ENCODE data around the gene KDM3B. TPM values are rescaled to one million over a fixed set of nuclear protein-coding genes. Genes with fewer than 3 reads are reported as not detected.
A peak's percentile ranks its signal among the peaks of the same experiment; 100 is the strongest.

Gene KDM3B
- total and polyA plus RNA-seq, 9 of the 15 experiments (the other 6 are each of a cell fraction or from before 2014, with no cell fraction given): 13.8 to 62.8 (median 41.9) TPM

DNA sequence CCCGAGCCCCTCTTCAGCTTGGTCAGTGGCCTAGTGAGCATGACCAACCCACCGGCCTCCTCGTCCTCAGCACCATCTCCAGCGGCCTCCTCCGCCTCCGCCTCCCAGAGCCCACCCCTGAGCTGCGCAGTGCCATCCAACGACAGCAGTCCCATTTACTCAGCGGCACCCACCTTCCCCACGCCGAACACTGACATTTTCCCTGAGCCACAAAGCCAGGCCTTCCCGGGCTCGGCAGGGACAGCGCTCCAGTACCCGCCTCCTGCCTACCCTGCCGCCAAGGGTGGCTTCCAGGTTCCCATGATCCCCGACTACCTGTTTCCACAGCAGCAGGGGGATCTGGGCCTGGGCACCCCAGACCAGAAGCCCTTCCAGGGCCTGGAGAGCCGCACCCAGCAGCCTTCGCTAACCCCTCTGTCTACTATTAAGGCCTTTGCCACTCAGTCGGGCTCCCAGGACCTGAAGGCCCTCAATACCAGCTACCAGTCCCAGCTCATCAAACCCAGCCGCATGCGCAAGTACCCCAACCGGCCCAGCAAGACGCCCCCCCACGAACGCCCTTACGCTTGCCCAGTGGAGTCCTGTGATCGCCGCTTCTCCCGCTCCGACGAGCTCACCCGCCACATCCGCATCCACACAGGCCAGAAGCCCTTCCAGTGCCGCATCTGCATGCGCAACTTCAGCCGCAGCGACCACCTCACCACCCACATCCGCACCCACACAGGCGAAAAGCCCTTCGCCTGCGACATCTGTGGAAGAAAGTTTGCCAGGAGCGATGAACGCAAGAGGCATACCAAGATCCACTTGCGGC is 114.6 kb downstream of the KDM3B start (continued):
- TF ChIP-seq, protein P1, sequence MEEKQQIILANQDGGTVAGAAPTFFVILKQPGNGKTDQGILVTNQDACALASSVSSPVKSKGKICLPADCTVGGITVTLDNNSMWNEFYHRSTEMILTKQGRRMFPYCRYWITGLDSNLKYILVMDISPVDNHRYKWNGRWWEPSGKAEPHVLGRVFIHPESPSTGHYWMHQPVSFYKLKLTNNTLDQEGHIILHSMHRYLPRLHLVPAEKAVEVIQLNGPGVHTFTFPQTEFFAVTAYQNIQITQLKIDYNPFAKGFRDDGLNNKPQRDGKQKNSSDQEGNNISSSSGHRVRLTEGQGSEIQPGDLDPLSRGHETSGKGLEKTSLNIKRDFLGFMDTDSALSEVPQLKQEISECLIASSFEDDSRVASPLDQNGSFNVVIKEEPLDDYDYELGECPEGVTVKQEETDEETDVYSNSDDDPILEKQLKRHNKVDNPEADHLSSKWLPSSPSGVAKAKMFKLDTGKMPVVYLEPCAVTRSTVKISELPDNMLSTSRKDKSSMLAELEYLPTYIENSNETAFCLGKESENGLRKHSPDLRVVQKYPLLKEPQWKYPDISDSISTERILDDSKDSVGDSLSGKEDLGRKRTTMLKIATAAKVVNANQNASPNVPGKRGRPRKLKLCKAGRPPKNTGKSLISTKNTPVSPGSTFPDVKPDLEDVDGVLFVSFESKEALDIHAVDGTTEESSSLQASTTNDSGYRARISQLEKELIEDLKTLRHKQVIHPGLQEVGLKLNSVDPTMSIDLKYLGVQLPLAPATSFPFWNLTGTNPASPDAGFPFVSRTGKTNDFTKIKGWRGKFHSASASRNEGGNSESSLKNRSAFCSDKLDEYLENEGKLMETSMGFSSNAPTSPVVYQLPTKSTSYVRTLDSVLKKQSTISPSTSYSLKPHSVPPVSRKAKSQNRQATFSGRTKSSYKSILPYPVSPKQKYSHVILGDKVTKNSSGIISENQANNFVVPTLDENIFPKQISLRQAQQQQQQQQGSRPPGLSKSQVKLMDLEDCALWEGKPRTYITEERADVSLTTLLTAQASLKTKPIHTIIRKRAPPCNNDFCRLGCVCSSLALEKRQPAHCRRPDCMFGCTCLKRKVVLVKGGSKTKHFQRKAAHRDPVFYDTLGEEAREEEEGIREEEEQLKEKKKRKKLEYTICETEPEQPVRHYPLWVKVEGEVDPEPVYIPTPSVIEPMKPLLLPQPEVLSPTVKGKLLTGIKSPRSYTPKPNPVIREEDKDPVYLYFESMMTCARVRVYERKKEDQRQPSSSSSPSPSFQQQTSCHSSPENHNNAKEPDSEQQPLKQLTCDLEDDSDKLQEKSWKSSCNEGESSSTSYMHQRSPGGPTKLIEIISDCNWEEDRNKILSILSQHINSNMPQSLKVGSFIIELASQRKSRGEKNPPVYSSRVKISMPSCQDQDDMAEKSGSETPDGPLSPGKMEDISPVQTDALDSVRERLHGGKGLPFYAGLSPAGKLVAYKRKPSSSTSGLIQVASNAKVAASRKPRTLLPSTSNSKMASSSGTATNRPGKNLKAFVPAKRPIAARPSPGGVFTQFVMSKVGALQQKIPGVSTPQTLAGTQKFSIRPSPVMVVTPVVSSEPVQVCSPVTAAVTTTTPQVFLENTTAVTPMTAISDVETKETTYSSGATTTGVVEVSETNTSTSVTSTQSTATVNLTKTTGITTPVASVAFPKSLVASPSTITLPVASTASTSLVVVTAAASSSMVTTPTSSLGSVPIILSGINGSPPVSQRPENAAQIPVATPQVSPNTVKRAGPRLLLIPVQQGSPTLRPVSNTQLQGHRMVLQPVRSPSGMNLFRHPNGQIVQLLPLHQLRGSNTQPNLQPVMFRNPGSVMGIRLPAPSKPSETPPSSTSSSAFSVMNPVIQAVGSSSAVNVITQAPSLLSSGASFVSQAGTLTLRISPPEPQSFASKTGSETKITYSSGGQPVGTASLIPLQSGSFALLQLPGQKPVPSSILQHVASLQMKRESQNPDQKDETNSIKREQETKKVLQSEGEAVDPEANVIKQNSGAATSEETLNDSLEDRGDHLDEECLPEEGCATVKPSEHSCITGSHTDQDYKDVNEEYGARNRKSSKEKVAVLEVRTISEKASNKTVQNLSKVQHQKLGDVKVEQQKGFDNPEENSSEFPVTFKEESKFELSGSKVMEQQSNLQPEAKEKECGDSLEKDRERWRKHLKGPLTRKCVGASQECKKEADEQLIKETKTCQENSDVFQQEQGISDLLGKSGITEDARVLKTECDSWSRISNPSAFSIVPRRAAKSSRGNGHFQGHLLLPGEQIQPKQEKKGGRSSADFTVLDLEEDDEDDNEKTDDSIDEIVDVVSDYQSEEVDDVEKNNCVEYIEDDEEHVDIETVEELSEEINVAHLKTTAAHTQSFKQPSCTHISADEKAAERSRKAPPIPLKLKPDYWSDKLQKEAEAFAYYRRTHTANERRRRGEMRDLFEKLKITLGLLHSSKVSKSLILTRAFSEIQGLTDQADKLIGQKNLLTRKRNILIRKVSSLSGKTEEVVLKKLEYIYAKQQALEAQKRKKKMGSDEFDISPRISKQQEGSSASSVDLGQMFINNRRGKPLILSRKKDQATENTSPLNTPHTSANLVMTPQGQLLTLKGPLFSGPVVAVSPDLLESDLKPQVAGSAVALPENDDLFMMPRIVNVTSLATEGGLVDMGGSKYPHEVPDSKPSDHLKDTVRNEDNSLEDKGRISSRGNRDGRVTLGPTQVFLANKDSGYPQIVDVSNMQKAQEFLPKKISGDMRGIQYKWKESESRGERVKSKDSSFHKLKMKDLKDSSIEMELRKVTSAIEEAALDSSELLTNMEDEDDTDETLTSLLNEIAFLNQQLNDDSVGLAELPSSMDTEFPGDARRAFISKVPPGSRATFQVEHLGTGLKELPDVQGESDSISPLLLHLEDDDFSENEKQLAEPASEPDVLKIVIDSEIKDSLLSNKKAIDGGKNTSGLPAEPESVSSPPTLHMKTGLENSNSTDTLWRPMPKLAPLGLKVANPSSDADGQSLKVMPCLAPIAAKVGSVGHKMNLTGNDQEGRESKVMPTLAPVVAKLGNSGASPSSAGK (IDR thresholded peaks at IDR 0.05): no peak
- TF ChIP-seq, protein P2, sequence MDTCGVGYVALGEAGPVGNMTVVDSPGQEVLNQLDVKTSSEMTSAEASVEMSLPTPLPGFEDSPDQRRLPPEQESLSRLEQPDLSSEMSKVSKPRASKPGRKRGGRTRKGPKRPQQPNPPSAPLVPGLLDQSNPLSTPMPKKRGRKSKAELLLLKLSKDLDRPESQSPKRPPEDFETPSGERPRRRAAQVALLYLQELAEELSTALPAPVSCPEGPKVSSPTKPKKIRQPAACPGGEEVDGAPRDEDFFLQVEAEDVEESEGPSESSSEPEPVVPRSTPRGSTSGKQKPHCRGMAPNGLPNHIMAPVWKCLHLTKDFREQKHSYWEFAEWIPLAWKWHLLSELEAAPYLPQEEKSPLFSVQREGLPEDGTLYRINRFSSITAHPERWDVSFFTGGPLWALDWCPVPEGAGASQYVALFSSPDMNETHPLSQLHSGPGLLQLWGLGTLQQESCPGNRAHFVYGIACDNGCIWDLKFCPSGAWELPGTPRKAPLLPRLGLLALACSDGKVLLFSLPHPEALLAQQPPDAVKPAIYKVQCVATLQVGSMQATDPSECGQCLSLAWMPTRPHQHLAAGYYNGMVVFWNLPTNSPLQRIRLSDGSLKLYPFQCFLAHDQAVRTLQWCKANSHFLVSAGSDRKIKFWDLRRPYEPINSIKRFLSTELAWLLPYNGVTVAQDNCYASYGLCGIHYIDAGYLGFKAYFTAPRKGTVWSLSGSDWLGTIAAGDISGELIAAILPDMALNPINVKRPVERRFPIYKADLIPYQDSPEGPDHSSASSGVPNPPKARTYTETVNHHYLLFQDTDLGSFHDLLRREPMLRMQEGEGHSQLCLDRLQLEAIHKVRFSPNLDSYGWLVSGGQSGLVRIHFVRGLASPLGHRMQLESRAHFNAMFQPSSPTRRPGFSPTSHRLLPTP (IDR thresholded peaks at IDR 0.05; ENCODE audit: borderline replicate concordance, extremely low read depth, insufficient read length): no peak
- TF ChIP-seq EWSR1 (IDR thresholded peaks at IDR 0.05; ENCODE audit: borderline replicate concordance, low read depth, partially characterized antibody) (no peak), SRSF7 (optimal IDR thresholded peaks at IDR 0.05; ENCODE audit: low read depth, low read length) (peak; percentile 8), GABPB2 (CRISPR knock-in tag; conservative IDR thresholded peaks at IDR 0.05) (no peak), ZEB2 (IDR thresholded peaks at IDR 0.05) (no peak), ADNP (tag; IDR thresholded peaks at IDR 0.05) (no peak)
